Stimulated activated CD4-positive, alpha-beta T cell treated with anti-CD3 and anti-CD28 coated beads, Interleukin-1b, Interleukin-23, amount 100 ng/mL, for 4 hours (primary cell): Measurements from ENCODE around the gene LPCAT4.

Experiments
- DNase-seq, 2 donors: peaks; one replicate each; pipeline ENCODE4 v3.0.0-alpha.2; 2020; ENCODE audit warnings: low read depth in 2 of 2

LPCAT4 gene

GRCh38 chr15:34337557-34338306 is 29.3 kb downstream of the LPCAT4 start, which contains the start of gene SLC12A6:
SLC12A6 (minus strand) TSS chr15:34337781; CDS start chr15:34336680, 1,101 bp downstream.
- DNase-seq = peak; percentile 82 to 90

- no peak for DNase-seq
These were observed 29.9 kb downstream of the LPCAT4 start for GRCh38 chr15:34336991-34337556.

GRCh38 chr15:34336231-34336990 is 30.6 kb downstream of the LPCAT4 start:
- DNase-seq = no peak

GRCh38 chr15:34335176-34336032 is 31.6 kb downstream of the LPCAT4 start:
- no peak for DNase-seq

GRCh38 chr15:34334672-34335071 is 32.3 kb downstream of the LPCAT4 start:
- no peak for DNase-seq

GRCh38 chr15:34332553-34333120 is 34.4 kb downstream of the LPCAT4 start:
- DNase-seq = no peak

GRCh38 chr15:34331809-34332208 is 35.2 kb downstream of the LPCAT4 start:
- DNase-seq = no peak

GRCh38 chr15:34330279-34330678 is 36.7 kb downstream of the LPCAT4 start:
- DNase-seq = no peak

- no peak for DNase-seq
These were observed 38.0 kb downstream of the LPCAT4 start for GRCh38 chr15:34329006-34329405.

- DNase-seq = no peak
These were observed 39.1 kb downstream of the LPCAT4 start for GRCh38 chr15:34327906-34328305.

GRCh38 chr15:34325368-34325767 is 41.6 kb downstream of the LPCAT4 start:
- DNase-seq = no peak

GRCh38 chr15:34324933-34325332 is 42.1 kb downstream of the LPCAT4 start:
- DNase-seq = no peak

- DNase-seq = no peak
These were observed 43.8 kb downstream of the LPCAT4 start for GRCh38 chr15:34323217-34323616.

- DNase-seq = no peak
These were observed 48.5 kb downstream of the LPCAT4 start for GRCh38 chr15:34318277-34319079.

GRCh38 chr15:34314491-34315490 is 52.2 kb downstream of the LPCAT4 start:
- DNase-seq = no peak

- no peak for DNase-seq
These were observed 55.4 kb downstream of the LPCAT4 start for GRCh38 chr15:34311563-34311962.
